ENCODE measurements around the gene PRR36.

The PRR36 gene

DNA sequence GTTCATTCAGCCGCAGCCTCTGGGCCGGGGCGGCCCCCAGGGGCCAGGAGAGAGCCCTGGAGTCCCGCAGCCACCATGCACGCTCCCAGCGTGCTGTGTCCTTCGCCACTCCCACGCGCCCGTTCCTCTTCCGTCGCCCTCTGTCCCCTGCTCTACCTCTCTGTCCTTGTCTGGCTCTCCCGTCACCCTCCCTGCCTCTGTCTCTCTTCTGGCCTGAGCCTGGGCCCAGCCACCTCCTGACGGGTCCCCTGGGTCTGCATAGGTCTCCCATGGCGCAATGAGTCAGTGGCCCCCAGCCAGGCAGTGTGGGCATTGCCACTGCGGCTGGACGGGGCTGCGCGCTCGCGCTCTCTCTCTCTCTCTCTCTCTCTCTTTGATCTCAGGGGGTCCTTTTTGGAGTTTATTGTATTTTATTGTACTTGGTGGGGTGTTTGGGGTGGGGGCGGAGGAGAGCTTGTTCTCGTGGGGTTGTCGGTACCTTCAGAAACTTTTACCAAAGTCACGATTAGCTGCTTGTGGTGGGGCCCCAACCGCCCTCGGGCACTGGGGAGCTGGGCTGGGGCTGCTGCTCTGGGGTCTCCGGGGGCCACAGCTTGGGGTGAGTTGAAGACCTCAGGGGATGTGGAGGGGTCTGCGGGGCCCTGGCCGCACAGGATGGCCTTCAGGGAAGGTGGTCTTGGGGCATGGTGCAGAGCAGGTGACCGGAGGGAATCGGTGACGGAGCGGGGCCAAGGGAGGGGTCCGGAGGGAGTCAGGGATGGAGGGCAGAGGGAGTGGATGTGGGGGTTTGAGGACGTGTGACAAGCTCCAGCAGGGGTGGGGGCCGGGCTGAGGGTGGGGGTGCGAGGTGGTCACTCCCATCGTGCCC lies 38.7 kb upstream of the PRR36 start:
- no peak for DNase-seq (ENCODE audit: low read depth in 1 of 2, low spot score in 1 of 2)
- Histone ChIP-seq H3K27ac (replicated peaks) (no peak overlapping the region), H3K4me3 (replicated peaks; ENCODE audit: insufficient read depth, low read length) (no peak overlapping the region), H3K27me3 (ENCODE audit: insufficient read depth, poor library complexity, severe bottlenecking) (peaks cover 3% of the 10 kb centered on the region)
- no peak for TF ChIP-seq SPI1 (IDR thresholded peaks at IDR 0.05; ENCODE audit: borderline replicate concordance, low read depth)
- no peak for TF ChIP-seq REST (IDR thresholded peaks at IDR 0.05; ENCODE audit: insufficient replicate concordance, low read depth)
- TF ChIP-seq, protein P1, sequence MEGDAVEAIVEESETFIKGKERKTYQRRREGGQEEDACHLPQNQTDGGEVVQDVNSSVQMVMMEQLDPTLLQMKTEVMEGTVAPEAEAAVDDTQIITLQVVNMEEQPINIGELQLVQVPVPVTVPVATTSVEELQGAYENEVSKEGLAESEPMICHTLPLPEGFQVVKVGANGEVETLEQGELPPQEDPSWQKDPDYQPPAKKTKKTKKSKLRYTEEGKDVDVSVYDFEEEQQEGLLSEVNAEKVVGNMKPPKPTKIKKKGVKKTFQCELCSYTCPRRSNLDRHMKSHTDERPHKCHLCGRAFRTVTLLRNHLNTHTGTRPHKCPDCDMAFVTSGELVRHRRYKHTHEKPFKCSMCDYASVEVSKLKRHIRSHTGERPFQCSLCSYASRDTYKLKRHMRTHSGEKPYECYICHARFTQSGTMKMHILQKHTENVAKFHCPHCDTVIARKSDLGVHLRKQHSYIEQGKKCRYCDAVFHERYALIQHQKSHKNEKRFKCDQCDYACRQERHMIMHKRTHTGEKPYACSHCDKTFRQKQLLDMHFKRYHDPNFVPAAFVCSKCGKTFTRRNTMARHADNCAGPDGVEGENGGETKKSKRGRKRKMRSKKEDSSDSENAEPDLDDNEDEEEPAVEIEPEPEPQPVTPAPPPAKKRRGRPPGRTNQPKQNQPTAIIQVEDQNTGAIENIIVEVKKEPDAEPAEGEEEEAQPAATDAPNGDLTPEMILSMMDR (IDR thresholded peaks at IDR 0.05; ENCODE audit: insufficient read depth, low read length), result no peak
- TF ChIP-seq POLR2AphosphoS5 (IDR thresholded peaks at IDR 0.05; ENCODE audit: low read depth), result no peak

DNA sequence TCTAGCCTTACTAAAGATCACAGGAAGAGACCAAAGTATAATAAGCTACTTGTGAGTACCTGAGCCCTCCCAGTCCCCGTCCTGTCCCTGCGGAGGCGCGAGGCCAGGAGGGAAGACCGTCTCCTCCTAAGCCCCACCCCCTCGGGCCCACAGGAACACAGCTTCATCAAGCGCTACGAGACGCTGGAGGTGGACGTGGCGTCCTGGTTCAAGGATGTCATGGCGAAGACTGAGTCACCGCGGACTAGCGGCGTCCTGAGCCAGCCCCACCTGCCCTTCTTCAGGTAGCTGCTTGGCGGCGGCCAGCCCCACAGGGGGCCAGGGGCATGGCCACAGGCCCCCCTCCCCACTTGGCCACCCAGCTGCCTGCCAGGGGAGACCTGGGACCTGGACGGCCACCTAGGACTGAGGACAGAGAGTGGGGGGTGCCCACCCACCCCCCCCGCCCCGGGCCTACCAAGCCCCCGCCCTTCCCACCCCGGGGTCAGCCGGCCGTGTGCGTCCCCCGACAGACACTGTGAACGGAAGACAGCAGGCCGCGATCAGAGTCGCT lies 38.0 kb upstream of the PRR36 start:
- Histone ChIP-seq H3K27ac (replicated peaks) (no peak overlapping the region), H3K27me3 (ENCODE audit: insufficient read depth, poor library complexity, severe bottlenecking) (peaks cover 3% of the 10 kb centered on the region), H3K4me3 (replicated peaks; ENCODE audit: insufficient read depth, low read length) (no peak overlapping the region)
- TF ChIP-seq GABPA (IDR thresholded peaks at IDR 0.05; ENCODE audit: low read depth) (no peak), POLR2AphosphoS5 (IDR thresholded peaks at IDR 0.05; ENCODE audit: low read depth) (no peak), SPI1 (IDR thresholded peaks at IDR 0.05; ENCODE audit: borderline replicate concordance, low read depth) (no peak), REST (IDR thresholded peaks at IDR 0.05; ENCODE audit: insufficient replicate concordance, low read depth) (no peak)
- TF ChIP-seq, protein P1 (IDR thresholded peaks at IDR 0.05; ENCODE audit: insufficient read depth, low read length), result no peak
- DNase-seq (ENCODE audit: low read depth in 1 of 2, low spot score in 1 of 2), result no peak

DNA sequence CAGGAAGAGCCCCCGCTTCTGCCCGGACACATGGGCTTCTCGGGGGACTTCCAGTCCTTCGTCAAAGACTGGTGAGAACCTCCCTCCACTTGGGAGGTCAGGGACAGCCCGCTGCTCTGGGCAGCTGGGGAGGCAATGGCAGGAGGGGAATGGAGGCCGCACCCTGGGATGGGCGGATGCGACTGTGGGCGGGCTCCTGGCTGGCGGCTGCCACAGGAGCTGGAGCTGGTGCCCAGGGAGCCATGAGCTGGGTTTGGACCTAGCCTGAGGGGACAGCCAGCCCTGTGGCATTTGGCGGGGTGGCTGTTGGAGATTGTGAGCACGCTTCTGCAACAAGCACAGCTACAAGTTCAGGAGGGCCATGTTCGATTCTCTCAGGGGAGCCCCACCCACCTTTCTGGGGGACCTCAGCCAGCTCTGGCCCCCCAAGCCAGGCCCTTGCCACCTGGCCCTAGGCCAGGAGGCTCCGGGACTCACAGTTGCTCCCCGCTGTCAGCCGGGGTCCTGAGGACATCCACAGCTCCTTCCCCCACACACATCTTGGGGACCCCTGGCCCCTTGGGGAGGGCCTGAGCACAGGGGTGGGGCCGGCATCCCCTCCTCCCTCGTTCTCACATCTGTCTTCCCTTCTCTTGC lies 37.4 kb upstream of the PRR36 start:
- H3K27me3 ChIP-seq (ENCODE audit: insufficient read depth, poor library complexity, severe bottlenecking), result peaks cover 3% of the 10 kb centered on the region
- H3K27ac ChIP-seq (replicated peaks), result no peak overlapping the region
- DNase-seq (ENCODE audit: low read depth in 1 of 2, low spot score in 1 of 2), result no peak
- H3K4me3 ChIP-seq (replicated peaks; ENCODE audit: insufficient read depth, low read length), result no peak overlapping the region
- TF ChIP-seq GABPA (IDR thresholded peaks at IDR 0.05; ENCODE audit: low read depth) (no peak), SPI1 (IDR thresholded peaks at IDR 0.05; ENCODE audit: borderline replicate concordance, low read depth) (no peak), POLR2AphosphoS5 (IDR thresholded peaks at IDR 0.05; ENCODE audit: low read depth) (no peak), REST (IDR thresholded peaks at IDR 0.05; ENCODE audit: insufficient replicate concordance, low read depth) (no peak)
- TF ChIP-seq, protein P1 (IDR thresholded peaks at IDR 0.05; ENCODE audit: insufficient read depth, low read length), result no peak
